ENCODE results near the gene FBXL17.

DNA sequence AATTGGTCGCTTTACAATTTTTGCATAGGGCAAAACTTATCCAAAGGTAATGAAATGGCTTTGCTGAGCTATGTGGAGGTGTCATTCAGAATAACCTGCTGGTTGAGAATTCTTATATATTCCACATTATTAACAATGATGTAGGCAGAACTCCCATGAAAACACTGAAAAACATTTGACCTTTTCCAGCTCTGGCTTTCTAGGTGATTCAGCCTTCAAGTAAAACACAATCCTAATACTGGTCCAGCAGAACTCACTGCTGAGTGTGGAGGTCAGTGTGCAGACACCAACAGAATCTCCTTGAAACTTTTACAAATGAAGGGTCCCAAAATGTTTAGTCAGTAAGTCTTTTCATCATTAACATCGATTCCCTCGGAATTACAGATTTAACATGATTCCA is 549.2 kb downstream of the FBXL17 start:
- TF ChIP-seq, protein P1, sequence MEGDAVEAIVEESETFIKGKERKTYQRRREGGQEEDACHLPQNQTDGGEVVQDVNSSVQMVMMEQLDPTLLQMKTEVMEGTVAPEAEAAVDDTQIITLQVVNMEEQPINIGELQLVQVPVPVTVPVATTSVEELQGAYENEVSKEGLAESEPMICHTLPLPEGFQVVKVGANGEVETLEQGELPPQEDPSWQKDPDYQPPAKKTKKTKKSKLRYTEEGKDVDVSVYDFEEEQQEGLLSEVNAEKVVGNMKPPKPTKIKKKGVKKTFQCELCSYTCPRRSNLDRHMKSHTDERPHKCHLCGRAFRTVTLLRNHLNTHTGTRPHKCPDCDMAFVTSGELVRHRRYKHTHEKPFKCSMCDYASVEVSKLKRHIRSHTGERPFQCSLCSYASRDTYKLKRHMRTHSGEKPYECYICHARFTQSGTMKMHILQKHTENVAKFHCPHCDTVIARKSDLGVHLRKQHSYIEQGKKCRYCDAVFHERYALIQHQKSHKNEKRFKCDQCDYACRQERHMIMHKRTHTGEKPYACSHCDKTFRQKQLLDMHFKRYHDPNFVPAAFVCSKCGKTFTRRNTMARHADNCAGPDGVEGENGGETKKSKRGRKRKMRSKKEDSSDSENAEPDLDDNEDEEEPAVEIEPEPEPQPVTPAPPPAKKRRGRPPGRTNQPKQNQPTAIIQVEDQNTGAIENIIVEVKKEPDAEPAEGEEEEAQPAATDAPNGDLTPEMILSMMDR (IDR thresholded peaks at IDR 0.05): no peak
- TF ChIP-seq POLR2A (IDR thresholded peaks at IDR 0.05): no peak
